A549 (cell line): ENCODE results near the gene DCLK2.

Experiments used
- CBX2 ChIP-seq: fragments of 200-600 bp; sonication (generic); IDR thresholded peaks from 2 replicates; pipeline ENCODE4 v1.6.1; 2016; ENCODE audit warnings: low read depth, mild to moderate bottlenecking, borderline replicate concordance
- CTCF ChIP-seq: fragments of >200 bp; sonication (Bioruptor Twin); formaldehyde crosslinking; IDR thresholded peaks from 3 replicates; pipeline ENCODE4 v1.5.1; 2016
- EP300 ChIP-seq, 2 experiments: fragments of >200 bp; sonication (Bioruptor Twin); formaldehyde crosslinking; IDR thresholded peaks; 2 replicates in 1 of 2; 3 replicates in 1 of 2; pipeline ENCODE4 v1.6.1; 2016 to 2017
- JUNB ChIP-seq: fragments of >200 bp; sonication (Bioruptor Twin); formaldehyde crosslinking; IDR thresholded peaks from 2 replicates; pipeline ENCODE4 v1.6.1; 2016
- MAFK ChIP-seq: fragments of 450-650 bp; IDR thresholded peaks from 2 replicates; pipeline ENCODE4 v1.6.1; 2014; ENCODE audit not compliant: partially characterized antibody
- MAZ ChIP-seq: fragments of 150-350 bp; IDR thresholded peaks from 2 replicates; pipeline ENCODE4 v1.6.1; 2014; ENCODE audit warnings: antibody characterized with exemption, low read depth, low read length, borderline replicate concordance
- POLR2A ChIP-seq: IDR thresholded peaks from 2 replicates; pipeline ENCODE4 v1.6.1; 2012; ENCODE audit warnings: mild to moderate bottlenecking, low read length
- RAD21 ChIP-seq, 2 experiments: fragments of >200 bp in 1 of 2; sonication (Bioruptor Twin) in 1 of 2; formaldehyde crosslinking in 1 of 2; IDR thresholded peaks in 1 of 2; conservative IDR thresholded peaks in 1 of 2; 2 replicates in 1 of 2; 3 replicates in 1 of 2; pipeline ENCODE4 v1.6.1; 2012 to 2018; ENCODE audit warnings: inconsistent platforms in 1 of 2
- RARB ChIP-seq: fragments of 250-450 bp; sonication (Bioruptor Pico); IDR thresholded peaks from 2 replicates; pipeline ENCODE4 v1.8.0; 2021; ENCODE audit warnings: mild to moderate bottlenecking, moderate library complexity
- REST ChIP-seq: fragments of 200-600 bp; sonication (generic); IDR thresholded peaks from 2 replicates; pipeline ENCODE4 v1.6.1; 2016; ENCODE audit warnings: antibody characterized with exemption, mild to moderate bottlenecking, moderate library complexity
- SMC3 ChIP-seq: fragments of >200 bp; sonication (Bioruptor Twin); formaldehyde crosslinking; IDR thresholded peaks from 3 replicates; pipeline ENCODE4 v1.6.1; 2018; ENCODE audit warnings: inconsistent platforms

- TF ChIP-seq CTCF = no peak
- no peak for TF ChIP-seq RAD21 (conservative IDR thresholded peaks at IDR 0.05 in 1 of 2, IDR thresholded peaks at IDR 0.05 in 1 of 2)
- TF ChIP-seq CBX2 = no peak
- TF ChIP-seq POLR2A = no peak
- TF ChIP-seq SMC3 = no peak
- TF ChIP-seq MAFK = no peak
- no peak for TF ChIP-seq EP300 (IDR thresholded peaks at IDR 0.05)
- TF ChIP-seq REST = no peak
- TF ChIP-seq JUNB = no peak
- TF ChIP-seq RARB (CRISPR knock-in tag) = no peak
- no peak for TF ChIP-seq MAZ
Observed at GRCh38 chr4:150108691-150109090, 30.4 kb downstream of the DCLK2 start.
